GM12878 (cell line): Measurements from ENCODE around the gene TOM1L2. TPM values are rescaled to one million over a fixed set of nuclear protein-coding genes. Genes with fewer than 3 reads are reported as not detected.

Experiments used
- ATAC-seq: fragments of 200-7000 bp; cut with Tn5 transposase; 3 replicates; pipeline ENCODE4 v1.9.1; 2020; ENCODE audit warnings: mild to moderate bottlenecking, moderate library complexity
- BruUV-seq: library from RNA; stranded (reverse); fragments of 400-500 nt; replicated peaks from 2 replicates; lab custom pipeline; 2021; lab: Mats Ljungman, UMichigan
- CTCF ChIA-PET: fragments of 300-600 bp; sonication (Branson Sonifier 250); formaldehyde crosslinking; extraction: SDS; loops from one replicate; lab custom pipeline; 2021; ENCODE audit warnings: inconsistent platforms; lab: Yijun Ruan, JAX
- POLR2A ChIA-PET: fragments of 350-600 bp; formaldehyde crosslinking; extraction: SDS; loops from one replicate; lab custom pipeline; 2021; ENCODE audit warnings: inconsistent platforms; lab: Charles Lee
- RAD21 ChIA-PET: fragments of 300-600 bp; sonication (Branson Sonifier 250); formaldehyde crosslinking; loops from one replicate; lab custom pipeline; 2023; ENCODE audit warnings: antibody characterized with exemption; ENCODE audit not compliant: unreplicated experiment; lab: Charles Lee
- SMC1A ChIA-PET: fragments of 300-600 bp; sonication (Branson Sonifier 250); formaldehyde crosslinking; loops from one replicate; lab custom pipeline; 2023; ENCODE audit not compliant: unreplicated experiment, uncharacterized antibody; lab: Charles Lee
- DNase-seq: peaks from one replicate; pipeline ENCODE4 v3.0.0-alpha.2; 2011; ENCODE audit warnings: low read depth, low spot score
- FAIRE-seq: peaks from 3 replicates; lab custom pipeline; 2011; peaks lifted over from hg19 to GRCh38; lab: Jason Lieb, UNC
- H2AFZ ChIP-seq: 2 replicates; pipeline ENCODE4 v1.6.0; 2011; ENCODE audit warnings: low read depth, low read length, control low read depth; ENCODE audit not compliant: control insufficient read depth
- H3K27ac ChIP-seq: 2 replicates; pipeline ENCODE4 v1.5.1; 2011; ENCODE audit warnings: control low read depth; ENCODE audit not compliant: control insufficient read depth, insufficient read depth
- H3K27me3 ChIP-seq, 2 experiments: replicated peaks in 1 of 2; 2 replicates each; pipeline versions ENCODE4 v1.6.0 to v1.6.1; 2011; ENCODE audit warnings: low read length in 1 of 2; ENCODE audit not compliant: control insufficient read depth in 2 of 2, insufficient read depth in 2 of 2
- H3K36me3 ChIP-seq, 2 experiments: 2 replicates each; pipeline ENCODE4 v1.5.1; 2011; ENCODE audit warnings: low read length in 1 of 2; ENCODE audit not compliant: control insufficient read depth in 2 of 2, insufficient read depth in 2 of 2
- H3K4me1 ChIP-seq: 2 replicates; pipeline ENCODE4 v1.6.1; 2011; ENCODE audit warnings: mild to moderate bottlenecking, low read length, moderate library complexity, mixed read lengths; ENCODE audit not compliant: control insufficient read depth, insufficient read depth
- H3K4me2 ChIP-seq: 2 replicates; pipeline ENCODE4 v1.6.0; 2011; ENCODE audit warnings: control low read depth; ENCODE audit not compliant: control insufficient read depth, insufficient read depth
- H3K4me3 ChIP-seq: fragments of 200-600 bp; sonication (generic); 2 replicates; pipeline ENCODE4 v1.5.1; 2016
- H3K79me2 ChIP-seq: 2 replicates; pipeline ENCODE4 v1.6.0; 2011; ENCODE audit warnings: low read length; ENCODE audit not compliant: control insufficient read depth, insufficient read depth
- H3K9ac ChIP-seq: 2 replicates; pipeline ENCODE4 v1.8.0; 2011; ENCODE audit warnings: low read length, control low read depth, mixed read lengths; ENCODE audit not compliant: control insufficient read depth, insufficient read depth
- H3K9me3 ChIP-seq: replicated peaks from 3 replicates; pipeline ENCODE4 v1.5.1; 2011; ENCODE audit warnings: mild to moderate bottlenecking, low read length; ENCODE audit not compliant: control insufficient read depth, insufficient read depth
- H4K20me1 ChIP-seq: 2 replicates; pipeline ENCODE4 v1.6.0; 2011; ENCODE audit not compliant: control insufficient read depth, insufficient read depth
- ATF2 ChIP-seq: IDR thresholded peaks from 2 replicates; pipeline ENCODE4 v1.6.1; 2012; ENCODE audit warnings: low read length, inconsistent platforms
- ATF7 ChIP-seq: fragments of 450-650 bp; IDR thresholded peaks from 2 replicates; pipeline ENCODE4 v1.6.1; 2016; ENCODE audit warnings: low read depth, mild to moderate bottlenecking
- CHD1 ChIP-seq: IDR thresholded peaks from 2 replicates; pipeline ENCODE4 v1.6.1; 2012; ENCODE audit warnings: low read depth, low read length, improper control_type of control experiment
- CTCF ChIP-seq, 3 experiments: IDR thresholded peaks in 2 of 3; conservative IDR thresholded peaks in 1 of 3; 2 replicates each; pipeline ENCODE4 v1.5.1; 2011; ENCODE audit warnings: low read depth in 3 of 3, low read length in 3 of 3, mild to moderate bottlenecking in 3 of 3, control low read depth in 2 of 3, moderate library complexity in 2 of 3, inconsistent platforms in 1 of 3, mixed read lengths in 1 of 3; ENCODE audit not compliant: control insufficient read depth in 2 of 3, insufficient read depth in 1 of 3; ENCODE audit errors: extremely low read depth in 1 of 3
- ETV6 ChIP-seq, 2 experiments: fragments of 450-650 bp in 1 of 2; IDR thresholded peaks in 1 of 2; conservative IDR thresholded peaks in 1 of 2; 2 replicates each; pipeline ENCODE4 v1.6.1; 2014; ENCODE audit warnings: antibody characterized with exemption in 1 of 2, borderline replicate concordance in 1 of 2, low read depth in 1 of 2, mild to moderate bottlenecking in 1 of 2, moderate library complexity in 1 of 2
- FOXK2 ChIP-seq: fragments of 450-650 bp; IDR thresholded peaks from 2 replicates; pipeline ENCODE4 v1.6.1; 2017; ENCODE audit warnings: mild to moderate bottlenecking, moderate library complexity
- IKZF1 ChIP-seq: fragments of 450-650 bp; conservative IDR thresholded peaks from 2 replicates; pipeline ENCODE4 v1.6.1; 2017; ENCODE audit warnings: antibody characterized with exemption, mild to moderate bottlenecking
- IKZF2 ChIP-seq, 2 experiments: fragments of 450-650 bp; IDR thresholded peaks; 2 replicates each; pipeline ENCODE4 v1.6.1; 2017; ENCODE audit warnings: mild to moderate bottlenecking in 2 of 2, moderate library complexity in 2 of 2
- MAX ChIP-seq: IDR thresholded peaks from 2 replicates; pipeline ENCODE4 v1.6.1; 2012; ENCODE audit warnings: low read depth, low read length, improper control_type of control experiment
- NFXL1 ChIP-seq: fragments of 450-650 bp; IDR thresholded peaks from 2 replicates; pipeline ENCODE4 v1.6.1; 2017; ENCODE audit warnings: antibody characterized with exemption, mild to moderate bottlenecking, borderline replicate concordance
- POU2F2 ChIP-seq: IDR thresholded peaks from 3 replicates; pipeline ENCODE4 v1.6.1; 2011; ENCODE audit warnings: low read depth, mild to moderate bottlenecking, low read length, borderline replicate concordance
- RAD21 ChIP-seq: IDR thresholded peaks from 2 replicates; pipeline ENCODE4 v1.6.1; 2011; ENCODE audit warnings: mild to moderate bottlenecking, low read depth, low read length, moderate library complexity; ENCODE audit not compliant: insufficient read depth
- RELB ChIP-seq: fragments of 450-650 bp; IDR thresholded peaks from 2 replicates; pipeline ENCODE4 v1.6.1; 2017; ENCODE audit warnings: low read depth, mild to moderate bottlenecking, moderate library complexity
- SP1 ChIP-seq: IDR thresholded peaks from one replicate; pipeline ENCODE4 v1.6.1; 2011; ENCODE audit warnings: low read depth, low read length
- SUZ12 ChIP-seq: fragments of 200-600 bp; sonication (generic); IDR thresholded peaks from one replicate; pipeline ENCODE4 v1.6.1; 2018; ENCODE audit warnings: antibody characterized with exemption, mild to moderate bottlenecking; ENCODE audit not compliant: unreplicated experiment
- YY1 ChIP-seq: IDR thresholded peaks from 2 replicates; pipeline ENCODE4 v1.6.1; 2011; ENCODE audit warnings: low read depth, mild to moderate bottlenecking, low read length
- ZNF622 ChIP-seq: fragments of 450-650 bp; IDR thresholded peaks from 2 replicates; pipeline ENCODE4 v1.6.1; 2017; ENCODE audit warnings: mild to moderate bottlenecking, inconsistent platforms
- WGBS: methylation state at CpG from one replicate; pipeline ENCODE4 v1.1.6; 2016; ENCODE audit warnings: low lambda C conversion rate; ENCODE audit not compliant: insufficient replicate concordance, insufficient coverage; ENCODE audit errors: missing lambda C conversion rate; 5-methylcytosine and 5-hydroxymethylcytosine counted together
- in situ Hi-C: fragments of 300-500 bp; cut with MboI; formaldehyde crosslinking; loops from 9 replicates; pipeline ENCODE4 v1.14.3; 2018; ENCODE audit warnings: mixed read lengths
- intact Hi-C: fragments of 100-400 bp; cut with micrococcal nuclease; formaldehyde crosslinking; loops from one replicate; pipeline ENCODE4 v1.14.2; 2022; ENCODE audit not compliant: unreplicated experiment
- polyA plus RNA-seq, 11 experiments: library from polyadenylated mRNA; depleted of rRNA in 4 of 11; unstranded in 6 of 11; stranded (reverse) in 5 of 11; fragments of >200 nt; fragmentation: Nextera tagmentation in 4 of 11; fragmentation: Illumina TruSeq in 1 of 11; extraction: Ambion mirVana in 4 of 11; extraction: Trizol in 1 of 11; gene quantifications; 1 replicate in 1 of 11; 2 replicates in 10 of 11; pipeline versions ENCODE4 v1.2.1 to v1.2.3, GENCODE V29; 2011 to 2016; ENCODE audit warnings: inconsistent platforms in 2 of 11, missing spikeins in 2 of 11, low read depth in 1 of 11
- total RNA-seq, 4 experiments: library from RNA; depleted of rRNA in 3 of 4; stranded (reverse); fragments of >200 nt in 3 of 4; fragmentation: Illumina TruSeq in 1 of 4; extraction: Trizol in 1 of 4; gene quantifications; 2 replicates each; pipeline versions ENCODE4 v1.2.1 to v1.2.3, GENCODE V29; 2013 to 2021

TOM1L2 gene
- total and polyA plus RNA-seq, 10 of the 15 experiments (the other 5 are each of a cell fraction or from before 2014, with no cell fraction given) = 0.19 to 19.2 (median 8.1) TPM

- ChIA-PET POLR2A (interaction anchor here (0.7 to 2.6 kb wide), 7 partner anchors 9 to 237 kb away, joined by 3 to 8 read pairs (median 4); no protein-coding TSS in a partner anchor), SMC1A (interaction anchor here (0.6 to 3.8 kb wide), 40 partner anchors 9 to 277 kb away, joined by 3 to 42 read pairs (median 5); partner anchors contain the start of genes DRC3 and TOM1L2), CTCF (interaction anchor here (0.6 to 4.3 kb wide), 68 partner anchors 7 to 566 kb away, joined by 3 to 95 read pairs (median 5); partner anchors contain the start of genes ATPAF2, DRC3, GID4 and TOM1L2), RAD21 (interaction anchor here (0.5 to 2.4 kb wide), 46 partner anchors 9 to 423 kb away, joined by 3 to 48 read pairs (median 5); partner anchors contain the start of genes DRC3 and TOM1L2)
- Histone ChIP-seq H2AFZ (peak overlapping the region; percentile 71), H3K4me2 (no peak overlapping the region), H3K4me3 (no peak overlapping the region), H3K4me1 (peaks cover 11% of the 10 kb centered on the region), H3K27me3 (no peaks in the 10 kb centered on the region), H3K9ac (no peak overlapping the region), H3K79me2 (no peaks in the 10 kb centered on the region), H3K36me3 (no peaks in the 10 kb centered on the region), H4K20me1 (no peaks in the 10 kb centered on the region), H3K27ac (no peak overlapping the region), H3K9me3 (no peaks in the 10 kb centered on the region)
- DNase-seq (peak; percentile 39), ATAC-seq (peak; percentile 99), FAIRE-seq (peak; percentile 86)
- in situ Hi-C loops = loop anchor here (5.0 kb wide), 1 partner anchor 107 kb away; no protein-coding TSS in a partner anchor
- intact Hi-C loops = loop anchor here (1.0 to 5.0 kb wide), 5 partner anchors 23 to 237 kb away; partner anchors contain the start of gene RAI1
- no TSS peak for BruUV-seq
- 13% methylated on average over 5 of the region's 5 CpGs for WGBS
- peak; percentile 62 for TF ChIP-seq IKZF1
- TF ChIP-seq ATF2 = no peak
- no peak for TF ChIP-seq SP1
- TF ChIP-seq ETV6 (conservative IDR thresholded peaks at IDR 0.05 in 1 of 2, IDR thresholded peaks at IDR 0.05 in 1 of 2; ENCODE audit: borderline replicate concordance in 1 of 2, low read depth in 1 of 2) = no peak
- no peak for TF ChIP-seq FOXK2
- TF ChIP-seq ZNF622 = no peak
- TF ChIP-seq YY1 = peak; percentile 66
- peak; percentile 98 for TF ChIP-seq RAD21
- peak; percentile 46 to 47; a peak in 3 of 4 replicates for TF ChIP-seq IKZF2 (IDR thresholded peaks at IDR 0.05)
- TF ChIP-seq ATF7 = peak; percentile 56
- 0 out of 3 replicates have a peak, but pooled peaks have one; percentile 39 for TF ChIP-seq POU2F2
- no peak for TF ChIP-seq CHD1
- TF ChIP-seq RELB = peak; percentile 28; the same call in 1 of the 2 replicates
- no peak for TF ChIP-seq MAX
- TF ChIP-seq NFXL1 = no peak
- TF ChIP-seq CTCF (IDR thresholded peaks at IDR 0.05 in 2 of 3, conservative IDR thresholded peaks at IDR 0.05 in 1 of 3; ENCODE audit: control insufficient read depth in 2 of 3, extremely low read depth in 1 of 3, insufficient read depth in 1 of 3, low read depth in 3 of 3, low read length in 3 of 3) = peak; percentile 76 to 89 (median 87)
- TF ChIP-seq SUZ12 = no peak
These were observed 52.8 kb downstream of the TOM1L2 start for GRCh38 chr17:17919169-17920107.
